HepG2 (cell line): ENCODE measurements around the gene TBC1D3K. TPM values are rescaled to one million over a fixed set of nuclear protein-coding genes. Genes with fewer than 3 reads are reported as not detected.

Experiments used
- ASH2L ChIP-seq: fragments of 300-600, 200-600 bp; sonication (generic); IDR thresholded peaks from 2 replicates; pipeline ENCODE4 v1.7.0; 2017; ENCODE audit warnings: low read depth, mild to moderate bottlenecking, moderate library complexity, mixed read lengths, low read length; ENCODE audit not compliant: insufficient read length
- KDM5B ChIP-seq: sonication (generic); formaldehyde crosslinking; IDR thresholded peaks from 2 replicates; pipeline ENCODE4 v1.4.0; 2020; ENCODE audit warnings: missing genetic modification reagents, mild to moderate bottlenecking, borderline replicate concordance
- LCORL ChIP-seq, 2 experiments: fragments of 450-650 bp in 1 of 2; sonication (generic) in 1 of 2; formaldehyde crosslinking in 1 of 2; IDR thresholded peaks; 2 replicates each; pipeline versions ENCODE4 v1.5.0 to v1.6.1; 2017 to 2020; ENCODE audit warnings: antibody characterized with exemption in 1 of 2, missing genetic modification reagents in 1 of 2
- MXI1 ChIP-seq: IDR thresholded peaks from 3 replicates; pipeline ENCODE4 v1.6.1; 2012; ENCODE audit warnings: low read depth, low read length, inconsistent platforms, borderline replicate concordance
- POLR2A ChIP-seq, 2 experiments: IDR thresholded peaks; 2 replicates each; pipeline ENCODE4 v1.6.1; 2011; ENCODE audit warnings: low read depth in 2 of 2, low read length in 2 of 2, mild to moderate bottlenecking in 1 of 2, moderate library complexity in 1 of 2; ENCODE audit not compliant: insufficient read depth in 1 of 2
- SOX5 ChIP-seq: IDR thresholded peaks from 2 replicates; pipeline ENCODE4 v1.6.1; 2016; ENCODE audit warnings: borderline replicate concordance
- SP4 ChIP-seq: sonication (generic); formaldehyde crosslinking; IDR thresholded peaks from 2 replicates; pipeline ENCODE4 v1.8.1; 2023; ENCODE audit warnings: mild to moderate bottlenecking, missing genetic modification reagents
- TMF1 ChIP-seq: sonication (generic); formaldehyde crosslinking; IDR thresholded peaks from 2 replicates; pipeline ENCODE4 v1.8.1; 2022; ENCODE audit warnings: low read depth, missing genetic modification reagents
- ZNF101 ChIP-seq: sonication (generic); formaldehyde crosslinking; IDR thresholded peaks from 2 replicates; pipeline ENCODE4 v1.4.0; 2020; ENCODE audit warnings: mild to moderate bottlenecking, low read depth, missing genetic modification reagents, borderline replicate concordance
- ZNF180 ChIP-seq: sonication (generic); formaldehyde crosslinking; IDR thresholded peaks from 2 replicates; pipeline ENCODE4 v1.4.0; 2020; ENCODE audit warnings: low read depth, missing genetic modification reagents, borderline replicate concordance
- ZNF224 ChIP-seq: sonication (generic); formaldehyde crosslinking; IDR thresholded peaks from 2 replicates; pipeline ENCODE4 v1.5.0; 2020; ENCODE audit warnings: mild to moderate bottlenecking, missing genetic modification reagents
- ZNF30 ChIP-seq: sonication (generic); formaldehyde crosslinking; IDR thresholded peaks from 2 replicates; pipeline ENCODE4 v1.5.0; 2020; ENCODE audit warnings: mild to moderate bottlenecking, missing genetic modification reagents
- ZNF326 ChIP-seq: sonication (generic); formaldehyde crosslinking; IDR thresholded peaks from 2 replicates; pipeline ENCODE4 v1.4.0; 2020; ENCODE audit warnings: missing genetic modification reagents, borderline replicate concordance
- ZNF605 ChIP-seq: sonication (generic); formaldehyde crosslinking; IDR thresholded peaks from 2 replicates; pipeline ENCODE4 v1.8.0; 2022; ENCODE audit warnings: mild to moderate bottlenecking, missing genetic modification reagents
- ZNF816 ChIP-seq: sonication (generic); formaldehyde crosslinking; IDR thresholded peaks from 2 replicates; pipeline ENCODE4 v1.8.0; 2022; ENCODE audit warnings: missing genetic modification reagents, mild to moderate bottlenecking, borderline replicate concordance
- polyA plus RNA-seq, 8 experiments: library from polyadenylated mRNA; depleted of rRNA in 3 of 8; stranded (reverse) in 7 of 8; unstranded in 1 of 8; fragments of >200 nt; fragmentation: Illumina TruSeq in 4 of 8; extraction: Trizol in 4 of 8; gene quantifications; 2 replicates each; pipeline versions ENCODE4 v1.2.1 to v1.2.3, GENCODE V29; 2011 to 2016; ENCODE audit warnings: low read depth in 4 of 8, missing spikeins in 1 of 8, mixed read lengths in 1 of 8; ENCODE audit not compliant: insufficient read depth in 1 of 8
- total RNA-seq, 5 experiments: library from RNA; depleted of rRNA; stranded (reverse); fragments of >200 nt; fragmentation: Illumina TruSeq; extraction: Trizol; gene quantifications; 2 replicates each; pipeline ENCODE4 v1.2.3, GENCODE V29; 2016; ENCODE audit warnings: low read depth in 1 of 5
- TF ChIP-seq, protein P1 (sequence below): sonication (generic); formaldehyde crosslinking; IDR thresholded peaks from 2 replicates; pipeline ENCODE4 v1.5.1; 2020; ENCODE audit warnings: mild to moderate bottlenecking, missing genetic modification reagents, borderline replicate concordance
- TF ChIP-seq, protein P2 (sequence below): sonication (generic); formaldehyde crosslinking; IDR thresholded peaks from 2 replicates; pipeline ENCODE4 v1.4.0; 2020; ENCODE audit warnings: missing genetic modification reagents
- TF ChIP-seq, protein P3 (sequence below), 2 experiments: sonication (generic) in 1 of 2; formaldehyde crosslinking in 1 of 2; IDR thresholded peaks; 2 replicates each; pipeline versions ENCODE4 v1.4.0 to v1.6.1; 2018 to 2020; ENCODE audit warnings: missing genetic modification reagents in 2 of 2, borderline replicate concordance in 1 of 2, low read depth in 1 of 2, mild to moderate bottlenecking in 1 of 2, missing biosample characterization in 1 of 2
- TF ChIP-seq, protein P4 (sequence below): sonication (generic); formaldehyde crosslinking; IDR thresholded peaks from 2 replicates; pipeline ENCODE4 v1.5.0; 2020; ENCODE audit warnings: missing genetic modification reagents

TBC1D3K gene
- total and polyA plus RNA-seq, 2 of the 13 experiments (the other 11 are each of a cell fraction or from before 2014, with no cell fraction given), result not detected

DNA sequence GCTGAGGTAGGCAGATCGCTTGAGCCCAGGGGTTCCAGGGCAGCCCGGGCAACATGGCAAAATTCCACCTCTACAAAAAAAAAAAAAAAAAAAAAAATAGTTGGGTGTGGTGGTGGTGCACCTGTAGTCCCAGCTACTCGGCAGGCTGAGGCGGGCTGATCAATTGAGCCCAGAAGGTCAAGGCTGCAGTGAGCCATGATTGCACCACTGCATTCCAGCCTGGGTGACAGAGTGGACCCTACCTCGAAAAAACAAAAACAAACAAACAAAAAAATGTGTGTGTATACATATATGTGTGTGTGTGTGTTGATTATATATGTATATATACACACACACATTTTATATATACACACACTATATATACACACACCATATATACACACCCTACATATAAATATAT is 39.1 kb upstream of the TBC1D3K start (continued):
- TF ChIP-seq, protein P1, sequence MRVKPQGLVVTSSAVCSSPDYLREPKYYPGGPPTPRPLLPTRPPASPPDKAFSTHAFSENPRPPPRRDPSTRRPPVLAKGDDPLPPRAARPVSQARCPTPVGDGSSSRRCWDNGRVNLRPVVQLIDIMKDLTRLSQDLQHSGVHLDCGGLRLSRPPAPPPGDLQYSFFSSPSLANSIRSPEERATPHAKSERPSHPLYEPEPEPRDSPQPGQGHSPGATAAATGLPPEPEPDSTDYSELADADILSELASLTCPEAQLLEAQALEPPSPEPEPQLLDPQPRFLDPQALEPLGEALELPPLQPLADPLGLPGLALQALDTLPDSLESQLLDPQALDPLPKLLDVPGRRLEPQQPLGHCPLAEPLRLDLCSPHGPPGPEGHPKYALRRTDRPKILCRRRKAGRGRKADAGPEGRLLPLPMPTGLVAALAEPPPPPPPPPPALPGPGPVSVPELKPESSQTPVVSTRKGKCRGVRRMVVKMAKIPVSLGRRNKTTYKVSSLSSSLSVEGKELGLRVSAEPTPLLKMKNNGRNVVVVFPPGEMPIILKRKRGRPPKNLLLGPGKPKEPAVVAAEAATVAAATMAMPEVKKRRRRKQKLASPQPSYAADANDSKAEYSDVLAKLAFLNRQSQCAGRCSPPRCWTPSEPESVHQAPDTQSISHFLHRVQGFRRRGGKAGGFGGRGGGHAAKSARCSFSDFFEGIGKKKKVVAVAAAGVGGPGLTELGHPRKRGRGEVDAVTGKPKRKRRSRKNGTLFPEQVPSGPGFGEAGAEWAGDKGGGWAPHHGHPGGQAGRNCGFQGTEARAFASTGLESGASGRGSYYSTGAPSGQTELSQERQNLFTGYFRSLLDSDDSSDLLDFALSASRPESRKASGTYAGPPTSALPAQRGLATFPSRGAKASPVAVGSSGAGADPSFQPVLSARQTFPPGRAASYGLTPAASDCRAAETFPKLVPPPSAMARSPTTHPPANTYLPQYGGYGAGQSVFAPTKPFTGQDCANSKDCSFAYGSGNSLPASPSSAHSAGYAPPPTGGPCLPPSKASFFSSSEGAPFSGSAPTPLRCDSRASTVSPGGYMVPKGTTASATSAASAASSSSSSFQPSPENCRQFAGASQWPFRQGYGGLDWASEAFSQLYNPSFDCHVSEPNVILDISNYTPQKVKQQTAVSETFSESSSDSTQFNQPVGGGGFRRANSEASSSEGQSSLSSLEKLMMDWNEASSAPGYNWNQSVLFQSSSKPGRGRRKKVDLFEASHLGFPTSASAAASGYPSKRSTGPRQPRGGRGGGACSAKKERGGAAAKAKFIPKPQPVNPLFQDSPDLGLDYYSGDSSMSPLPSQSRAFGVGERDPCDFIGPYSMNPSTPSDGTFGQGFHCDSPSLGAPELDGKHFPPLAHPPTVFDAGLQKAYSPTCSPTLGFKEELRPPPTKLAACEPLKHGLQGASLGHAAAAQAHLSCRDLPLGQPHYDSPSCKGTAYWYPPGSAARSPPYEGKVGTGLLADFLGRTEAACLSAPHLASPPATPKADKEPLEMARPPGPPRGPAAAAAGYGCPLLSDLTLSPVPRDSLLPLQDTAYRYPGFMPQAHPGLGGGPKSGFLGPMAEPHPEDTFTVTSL (CRISPR knock-in tag), result peak; percentile 85
- TF ChIP-seq ASH2L (no peak), ZNF816 (CRISPR knock-in tag) (no peak; the same call in 1 of the 2 replicates), KDM5B (CRISPR knock-in tag) (no peak), SP4 (CRISPR knock-in tag) (no peak), ZNF605 (CRISPR knock-in tag) (no peak), ZNF101 (CRISPR knock-in tag) (no peak), ZNF224 (CRISPR knock-in tag) (no peak), ZNF326 (CRISPR knock-in tag) (no peak), ZNF30 (CRISPR knock-in tag) (no peak), SOX5 (CRISPR knock-in tag) (peak; percentile 54; the same call in 1 of the 2 replicates), LCORL (IDR thresholded peaks at IDR 0.05) (no peak), LCORL (CRISPR knock-in tag; IDR thresholded peaks at IDR 0.05) (peak; percentile 81), MXI1 (no peak), ZNF180 (CRISPR knock-in tag) (no peak), POLR2A (IDR thresholded peaks at IDR 0.05; ENCODE audit: insufficient read depth in 1 of 2, low read depth in 2 of 2, low read length in 2 of 2) (no peak), TMF1 (CRISPR knock-in tag) (no peak)
- TF ChIP-seq, protein P2, sequence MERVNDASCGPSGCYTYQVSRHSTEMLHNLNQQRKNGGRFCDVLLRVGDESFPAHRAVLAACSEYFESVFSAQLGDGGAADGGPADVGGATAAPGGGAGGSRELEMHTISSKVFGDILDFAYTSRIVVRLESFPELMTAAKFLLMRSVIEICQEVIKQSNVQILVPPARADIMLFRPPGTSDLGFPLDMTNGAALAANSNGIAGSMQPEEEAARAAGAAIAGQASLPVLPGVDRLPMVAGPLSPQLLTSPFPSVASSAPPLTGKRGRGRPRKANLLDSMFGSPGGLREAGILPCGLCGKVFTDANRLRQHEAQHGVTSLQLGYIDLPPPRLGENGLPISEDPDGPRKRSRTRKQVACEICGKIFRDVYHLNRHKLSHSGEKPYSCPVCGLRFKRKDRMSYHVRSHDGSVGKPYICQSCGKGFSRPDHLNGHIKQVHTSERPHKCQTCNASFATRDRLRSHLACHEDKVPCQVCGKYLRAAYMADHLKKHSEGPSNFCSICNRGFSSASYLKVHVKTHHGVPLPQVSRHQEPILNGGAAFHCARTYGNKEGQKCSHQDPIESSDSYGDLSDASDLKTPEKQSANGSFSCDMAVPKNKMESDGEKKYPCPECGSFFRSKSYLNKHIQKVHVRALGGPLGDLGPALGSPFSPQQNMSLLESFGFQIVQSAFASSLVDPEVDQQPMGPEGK, result no peak
- TF ChIP-seq, protein P3, sequence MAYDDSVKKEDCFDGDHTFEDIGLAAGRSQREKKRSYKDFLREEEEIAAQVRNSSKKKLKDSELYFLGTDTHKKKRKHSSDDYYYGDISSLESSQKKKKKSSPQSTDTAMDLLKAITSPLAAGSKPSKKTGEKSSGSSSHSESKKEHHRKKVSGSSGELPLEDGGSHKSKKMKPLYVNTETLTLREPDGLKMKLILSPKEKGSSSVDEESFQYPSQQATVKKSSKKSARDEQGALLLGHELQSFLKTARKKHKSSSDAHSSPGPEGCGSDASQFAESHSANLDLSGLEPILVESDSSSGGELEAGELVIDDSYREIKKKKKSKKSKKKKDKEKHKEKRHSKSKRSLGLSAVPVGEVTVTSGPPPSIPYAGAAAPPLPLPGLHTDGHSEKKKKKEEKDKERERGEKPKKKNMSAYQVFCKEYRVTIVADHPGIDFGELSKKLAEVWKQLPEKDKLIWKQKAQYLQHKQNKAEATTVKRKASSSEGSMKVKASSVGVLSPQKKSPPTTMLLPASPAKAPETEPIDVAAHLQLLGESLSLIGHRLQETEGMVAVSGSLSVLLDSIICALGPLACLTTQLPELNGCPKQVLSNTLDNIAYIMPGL (CRISPR knock-in tag; IDR thresholded peaks at IDR 0.05; ENCODE audit: borderline replicate concordance in 1 of 2, low read depth in 1 of 2), result no peak
- TF ChIP-seq, protein P4, sequence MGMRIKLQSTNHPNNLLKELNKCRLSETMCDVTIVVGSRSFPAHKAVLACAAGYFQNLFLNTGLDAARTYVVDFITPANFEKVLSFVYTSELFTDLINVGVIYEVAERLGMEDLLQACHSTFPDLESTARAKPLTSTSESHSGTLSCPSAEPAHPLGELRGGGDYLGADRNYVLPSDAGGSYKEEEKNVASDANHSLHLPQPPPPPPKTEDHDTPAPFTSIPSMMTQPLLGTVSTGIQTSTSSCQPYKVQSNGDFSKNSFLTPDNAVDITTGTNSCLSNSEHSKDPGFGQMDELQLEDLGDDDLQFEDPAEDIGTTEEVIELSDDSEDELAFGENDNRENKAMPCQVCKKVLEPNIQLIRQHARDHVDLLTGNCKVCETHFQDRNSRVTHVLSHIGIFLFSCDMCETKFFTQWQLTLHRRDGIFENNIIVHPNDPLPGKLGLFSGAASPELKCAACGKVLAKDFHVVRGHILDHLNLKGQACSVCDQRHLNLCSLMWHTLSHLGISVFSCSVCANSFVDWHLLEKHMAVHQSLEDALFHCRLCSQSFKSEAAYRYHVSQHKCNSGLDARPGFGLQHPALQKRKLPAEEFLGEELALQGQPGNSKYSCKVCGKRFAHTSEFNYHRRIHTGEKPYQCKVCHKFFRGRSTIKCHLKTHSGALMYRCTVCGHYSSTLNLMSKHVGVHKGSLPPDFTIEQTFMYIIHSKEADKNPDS (CRISPR knock-in tag), result no peak
